ENCODE data around the gene PPM1D.

The PPM1D gene

DNA sequence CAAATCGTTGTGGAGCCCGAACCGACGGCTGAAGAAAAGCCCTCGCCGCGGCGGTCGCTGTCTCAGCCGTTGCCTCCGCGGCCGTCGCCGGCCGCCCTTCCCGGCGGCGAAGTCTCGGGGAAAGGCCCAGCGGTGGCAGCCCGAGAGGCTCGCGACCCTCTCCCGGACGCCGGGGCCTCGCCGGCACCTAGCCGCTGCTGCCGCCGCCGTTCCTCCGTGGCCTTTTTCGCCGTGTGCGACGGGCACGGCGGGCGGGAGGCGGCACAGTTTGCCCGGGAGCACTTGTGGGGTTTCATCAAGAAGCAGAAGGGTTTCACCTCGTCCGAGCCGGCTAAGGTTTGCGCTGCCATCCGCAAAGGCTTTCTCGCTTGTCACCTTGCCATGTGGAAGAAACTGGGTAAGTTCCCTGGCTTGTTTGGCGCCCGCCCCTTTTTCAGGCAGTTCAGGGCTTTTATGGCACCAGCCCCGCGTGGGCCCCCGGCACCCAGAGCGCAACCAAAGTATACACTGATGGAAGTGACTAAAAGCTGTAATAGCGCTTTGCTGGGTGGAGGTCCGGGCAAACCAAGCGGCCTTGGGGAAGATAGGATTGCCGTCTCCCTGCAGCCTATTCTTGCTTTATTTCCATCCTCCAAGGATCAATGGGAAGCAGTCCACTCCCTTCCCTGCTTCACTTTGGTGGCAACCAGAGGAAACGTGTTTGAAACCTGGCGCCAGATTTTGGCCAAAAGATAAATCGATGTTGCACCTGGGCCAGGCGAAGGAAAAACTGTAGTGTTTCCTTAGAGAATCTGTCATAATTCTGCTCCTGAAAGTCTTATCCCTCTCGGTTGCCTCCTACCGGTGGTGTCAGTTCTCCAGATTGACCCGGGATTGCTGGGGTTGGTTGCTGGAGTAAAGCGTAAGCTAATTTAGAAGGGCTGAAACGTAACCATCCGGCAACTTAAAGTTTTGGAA lies 775 bp downstream of the PPM1D start:
- Histone ChIP-seq H3K79me2 (ENCODE audit: low read length) (peaks cover 57% of the 10 kb centered on the region), H2AFZ (ENCODE audit: low read length) (peak overlapping the region; percentile 77)

DNA sequence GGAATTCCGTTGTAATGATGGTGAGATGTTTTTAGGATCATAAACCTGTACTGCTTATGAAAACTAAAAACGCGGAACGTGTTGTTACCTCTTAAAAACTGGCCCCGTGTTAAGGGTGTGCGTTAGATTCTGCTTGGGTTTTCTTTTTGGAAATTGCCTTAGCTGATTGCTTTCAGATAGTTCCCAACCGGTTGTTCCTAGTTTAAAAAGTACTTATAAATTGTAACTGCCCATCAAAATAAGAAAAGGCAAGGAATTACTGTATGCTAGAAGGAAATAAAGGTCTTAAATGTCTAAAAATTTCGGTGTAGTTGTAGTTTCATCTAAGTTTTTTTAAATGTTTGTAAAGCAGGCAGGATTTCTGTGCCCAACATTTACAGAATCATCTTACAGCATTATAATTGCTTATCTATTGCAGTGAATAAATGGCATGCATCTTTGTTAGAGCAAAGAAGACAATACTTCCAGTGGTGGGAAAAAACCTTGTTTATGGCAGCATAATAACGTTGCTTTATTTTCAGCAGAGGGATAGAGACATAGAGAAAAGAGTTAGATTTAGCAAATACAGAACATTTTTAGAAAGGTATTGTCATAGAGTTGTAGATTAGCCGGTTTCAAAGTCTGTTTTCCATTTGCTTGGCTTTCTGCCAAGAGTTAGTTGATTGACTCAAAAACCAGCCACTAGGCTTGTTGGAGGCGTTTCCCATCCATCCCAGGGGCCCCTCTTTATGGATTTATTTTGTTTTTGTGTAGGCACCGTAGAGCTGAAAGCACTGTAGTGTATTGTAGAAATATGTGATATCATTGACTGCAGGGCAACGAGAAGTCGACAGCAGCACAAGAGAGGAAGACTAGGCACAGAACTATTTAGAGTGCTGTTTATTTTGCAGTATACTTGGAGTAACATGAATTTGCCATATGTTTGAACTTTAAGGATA lies 1.7 kb downstream of the PPM1D start:
- Histone ChIP-seq H3K79me2 (ENCODE audit: low read length) (peaks cover 66% of the 10 kb centered on the region), H3K4me1 (ENCODE audit: low read length) (peaks cover 14% of the 10 kb centered on the region), H3K9me2 (replicated peaks; ENCODE audit: insufficient read depth, low read length) (no peaks in the 10 kb centered on the region), H3F3A (ENCODE audit: insufficient read depth, low read length) (peaks cover 19% of the 10 kb centered on the region), H3K27me3 (replicated peaks; ENCODE audit: insufficient read depth, low read length) (no peaks in the 10 kb centered on the region), H3K36me3 (replicated peaks; ENCODE audit: insufficient read depth, low read length) (no peaks in the 10 kb centered on the region), H2AFZ (ENCODE audit: low read length) (peak overlapping the region; percentile 77; the same call in 1 of the 2 replicates), H4K20me1 (ENCODE audit: insufficient read depth, low read length) (peaks cover 21% of the 10 kb centered on the region), H3K27ac (ENCODE audit: low read length) (peak overlapping the region; percentile 80; the same call in 1 of the 2 replicates), H3K9me3 (replicated peaks; ENCODE audit: insufficient read depth, low read length) (no peaks in the 10 kb centered on the region), H3K9ac (ENCODE audit: low read length) (peak overlapping the region; percentile 90), H3K4me3 (ENCODE audit: low read length) (peak overlapping the region; percentile 96), H3K4me2 (ENCODE audit: low read depth, low read length) (peak overlapping the region; percentile 75)
- DNase-seq = peak; percentile 74
- TF ChIP-seq EZH2phosphoT487 (IDR thresholded peaks at IDR 0.05; ENCODE audit: low read length) = no peak
- TF ChIP-seq, protein P1, sequence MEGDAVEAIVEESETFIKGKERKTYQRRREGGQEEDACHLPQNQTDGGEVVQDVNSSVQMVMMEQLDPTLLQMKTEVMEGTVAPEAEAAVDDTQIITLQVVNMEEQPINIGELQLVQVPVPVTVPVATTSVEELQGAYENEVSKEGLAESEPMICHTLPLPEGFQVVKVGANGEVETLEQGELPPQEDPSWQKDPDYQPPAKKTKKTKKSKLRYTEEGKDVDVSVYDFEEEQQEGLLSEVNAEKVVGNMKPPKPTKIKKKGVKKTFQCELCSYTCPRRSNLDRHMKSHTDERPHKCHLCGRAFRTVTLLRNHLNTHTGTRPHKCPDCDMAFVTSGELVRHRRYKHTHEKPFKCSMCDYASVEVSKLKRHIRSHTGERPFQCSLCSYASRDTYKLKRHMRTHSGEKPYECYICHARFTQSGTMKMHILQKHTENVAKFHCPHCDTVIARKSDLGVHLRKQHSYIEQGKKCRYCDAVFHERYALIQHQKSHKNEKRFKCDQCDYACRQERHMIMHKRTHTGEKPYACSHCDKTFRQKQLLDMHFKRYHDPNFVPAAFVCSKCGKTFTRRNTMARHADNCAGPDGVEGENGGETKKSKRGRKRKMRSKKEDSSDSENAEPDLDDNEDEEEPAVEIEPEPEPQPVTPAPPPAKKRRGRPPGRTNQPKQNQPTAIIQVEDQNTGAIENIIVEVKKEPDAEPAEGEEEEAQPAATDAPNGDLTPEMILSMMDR (IDR thresholded peaks at IDR 0.05; ENCODE audit: low read length) = no peak
- TF ChIP-seq EZH2 (optimal IDR thresholded peaks at IDR 0.05; ENCODE audit: low read depth, low read length) = no peak

More for the DNA sequence above, 775 bp downstream of the PPM1D start:
- peak overlapping the region; percentile 90 for H3K9ac ChIP-seq (ENCODE audit: low read length)
- peak; percentile 80 for DNase-seq
- H3K4me1 ChIP-seq (ENCODE audit: low read length) = peaks cover 14% of the 10 kb centered on the region
- no peak for TF ChIP-seq EZH2 (optimal IDR thresholded peaks at IDR 0.05; ENCODE audit: low read depth, low read length)
- TF ChIP-seq, protein P1 (IDR thresholded peaks at IDR 0.05; ENCODE audit: low read length) = peak; percentile 81
- TF ChIP-seq EZH2phosphoT487 (IDR thresholded peaks at IDR 0.05; ENCODE audit: low read length) = no peak
- H3F3A ChIP-seq (ENCODE audit: insufficient read depth, low read length) = peaks cover 19% of the 10 kb centered on the region
- H3K36me3 ChIP-seq (replicated peaks; ENCODE audit: insufficient read depth, low read length) = no peaks in the 10 kb centered on the region
- H3K27ac ChIP-seq (ENCODE audit: low read length) = peak overlapping the region; percentile 80
- H4K20me1 ChIP-seq (ENCODE audit: insufficient read depth, low read length) = peaks cover 12% of the 10 kb centered on the region
- no peaks in the 10 kb centered on the region for H3K27me3 ChIP-seq (replicated peaks; ENCODE audit: insufficient read depth, low read length)
- H3K4me3 ChIP-seq (ENCODE audit: low read length) = peak overlapping the region; percentile 96
- no peaks in the 10 kb centered on the region for H3K9me3 ChIP-seq (replicated peaks; ENCODE audit: insufficient read depth, low read length)
- H3K4me2 ChIP-seq (ENCODE audit: low read depth, low read length) = peak overlapping the region; percentile 75
- no peaks in the 10 kb centered on the region for H3K9me2 ChIP-seq (replicated peaks; ENCODE audit: insufficient read depth, low read length)

DNA sequence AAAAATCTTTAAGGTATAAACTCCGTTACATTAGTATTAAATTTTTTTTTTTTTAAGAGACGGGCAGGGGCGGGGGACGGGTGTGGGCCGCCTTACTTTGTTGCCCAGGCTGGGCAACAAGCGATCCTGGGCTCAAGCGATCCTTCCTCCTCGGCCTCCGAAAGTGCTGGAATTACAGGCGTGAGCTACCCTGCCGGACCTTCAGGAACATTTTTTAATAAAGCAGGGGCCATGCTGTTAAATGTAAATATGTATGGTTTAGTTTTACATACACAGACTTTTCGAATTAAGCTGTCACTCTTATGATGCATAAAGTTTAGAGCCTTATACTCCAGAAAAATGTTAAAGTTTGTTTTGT lies 2.4 kb downstream of the PPM1D start:
- Histone ChIP-seq H3K4me2 (ENCODE audit: low read depth, low read length) (peak overlapping the region; percentile 75), H3K36me3 (replicated peaks; ENCODE audit: insufficient read depth, low read length) (no peaks in the 10 kb centered on the region), H3F3A (ENCODE audit: insufficient read depth, low read length) (peaks cover 19% of the 10 kb centered on the region), H3K9me3 (replicated peaks; ENCODE audit: insufficient read depth, low read length) (no peaks in the 10 kb centered on the region), H3K79me2 (ENCODE audit: low read length) (peaks cover 73% of the 10 kb centered on the region), H3K27me3 (replicated peaks; ENCODE audit: insufficient read depth, low read length) (no peaks in the 10 kb centered on the region), H3K4me1 (ENCODE audit: low read length) (peaks cover 14% of the 10 kb centered on the region), H3K27ac (ENCODE audit: low read length) (no peak overlapping the region), H3K9me2 (replicated peaks; ENCODE audit: insufficient read depth, low read length) (no peaks in the 10 kb centered on the region), H4K20me1 (ENCODE audit: insufficient read depth, low read length) (peaks cover 23% of the 10 kb centered on the region), H2AFZ (ENCODE audit: low read length) (0 out of 2 replicates have a peak overlapping the region, but pooled peaks have one; percentile 8), H3K9ac (ENCODE audit: low read length) (peak overlapping the region; percentile 90; the same call in 1 of the 2 replicates), H3K4me3 (ENCODE audit: low read length) (peak overlapping the region; percentile 96)
- DNase-seq = no peak
- TF ChIP-seq, protein P1 (IDR thresholded peaks at IDR 0.05; ENCODE audit: low read length) = no peak
- TF ChIP-seq EZH2 (optimal IDR thresholded peaks at IDR 0.05; ENCODE audit: low read depth, low read length) (no peak), EZH2phosphoT487 (IDR thresholded peaks at IDR 0.05; ENCODE audit: low read length) (no peak)

Measured in MM.1S (cell line).